Measurements from ENCODE around the gene ZC2HC1B. TPM values are rescaled to one million over a fixed set of nuclear protein-coding genes. Genes with fewer than 3 reads are reported as not detected.
"Not testable (repeated sequence)": the region's sequence is repeated elsewhere in the genome, so short reads cannot be mapped to it uniquely, and the experiment has no call there.

ZC2HC1B gene
- total and polyA plus RNA-seq, 11 donors: 0.25 TPM; not detected in 10

- H3K27ac ChIP-seq; H3K27me3 ChIP-seq; H3K4me1 ChIP-seq; intact Hi-C loops (cut with DNase I); H3K4me3 ChIP-seq; DNase-seq; ATAC-seq: not testable (repeated sequence)
- WGBS, 4 donors: 95 to 98% (median 96%) methylated on average over 6 of the region's 6 CpGs
- Histone ChIP-seq H3K36me3 (peaks cover 16 to 94% (median 86%) of the 10 kb centered on the region in 9 donors), H3K9me3 (peaks cover 0 to 46% (median 11%) of the 10 kb centered on the region in 12 donors)
These were observed 7.5 kb upstream of the ZC2HC1B start for GRCh38 chr6:143856762-143857161.

- TF ChIP-seq, protein P1, sequence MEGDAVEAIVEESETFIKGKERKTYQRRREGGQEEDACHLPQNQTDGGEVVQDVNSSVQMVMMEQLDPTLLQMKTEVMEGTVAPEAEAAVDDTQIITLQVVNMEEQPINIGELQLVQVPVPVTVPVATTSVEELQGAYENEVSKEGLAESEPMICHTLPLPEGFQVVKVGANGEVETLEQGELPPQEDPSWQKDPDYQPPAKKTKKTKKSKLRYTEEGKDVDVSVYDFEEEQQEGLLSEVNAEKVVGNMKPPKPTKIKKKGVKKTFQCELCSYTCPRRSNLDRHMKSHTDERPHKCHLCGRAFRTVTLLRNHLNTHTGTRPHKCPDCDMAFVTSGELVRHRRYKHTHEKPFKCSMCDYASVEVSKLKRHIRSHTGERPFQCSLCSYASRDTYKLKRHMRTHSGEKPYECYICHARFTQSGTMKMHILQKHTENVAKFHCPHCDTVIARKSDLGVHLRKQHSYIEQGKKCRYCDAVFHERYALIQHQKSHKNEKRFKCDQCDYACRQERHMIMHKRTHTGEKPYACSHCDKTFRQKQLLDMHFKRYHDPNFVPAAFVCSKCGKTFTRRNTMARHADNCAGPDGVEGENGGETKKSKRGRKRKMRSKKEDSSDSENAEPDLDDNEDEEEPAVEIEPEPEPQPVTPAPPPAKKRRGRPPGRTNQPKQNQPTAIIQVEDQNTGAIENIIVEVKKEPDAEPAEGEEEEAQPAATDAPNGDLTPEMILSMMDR (IDR thresholded peaks at IDR 0.05): no peak
- no peak for TF ChIP-seq POLR2A (IDR thresholded peaks at IDR 0.05)
- H3K4me1 ChIP-seq: no peaks in the 10 kb centered on the region
- H3K27ac ChIP-seq: no peak overlapping the region
- intact Hi-C loops (cut with DNase I): no loop called here
- DNase-seq: no peak
- WGBS, 4 donors: 95 to 98% (median 98%) methylated on average over 5 of the region's 5 CpGs
- H3K36me3 ChIP-seq: peaks cover 16 to 94% (median 86%) of the 10 kb centered on the region in 9 donors
- no peak overlapping the region for H3K4me3 ChIP-seq
- no peaks in the 10 kb centered on the region for H3K27me3 ChIP-seq
- ATAC-seq: no peak
- peaks cover 0 to 37% (median 9%) of the 10 kb centered on the region in 12 donors for H3K9me3 ChIP-seq
These were observed 6.6 kb upstream of the ZC2HC1B start for GRCh38 chr6:143857651-143858050.

GRCh38 chr6:143859891-143860660 lies 4.2 kb upstream of the ZC2HC1B start:
- Histone ChIP-seq H3K36me3 (peaks cover 16 to 100% (median 97%) of the 10 kb centered on the region in 9 donors), H3K4me3 (no peak overlapping the region), H3K27ac (no peak overlapping the region), H3K9me3 (peaks cover 0 to 20% (median 4%) of the 10 kb centered on the region in 12 donors), H3K27me3 (no peaks in the 10 kb centered on the region), H3K4me1 (no peaks in the 10 kb centered on the region)
- no peak for ATAC-seq
- DNase-seq: no peak
- WGBS, 4 donors: 95 to 98% (median 95%) methylated on average over 3 of the region's 3 CpGs
- TF ChIP-seq, protein P1 (IDR thresholded peaks at IDR 0.05): no peak
- no peak for TF ChIP-seq POLR2A (IDR thresholded peaks at IDR 0.05)
- intact Hi-C loops (cut with DNase I): no loop called here

DNA sequence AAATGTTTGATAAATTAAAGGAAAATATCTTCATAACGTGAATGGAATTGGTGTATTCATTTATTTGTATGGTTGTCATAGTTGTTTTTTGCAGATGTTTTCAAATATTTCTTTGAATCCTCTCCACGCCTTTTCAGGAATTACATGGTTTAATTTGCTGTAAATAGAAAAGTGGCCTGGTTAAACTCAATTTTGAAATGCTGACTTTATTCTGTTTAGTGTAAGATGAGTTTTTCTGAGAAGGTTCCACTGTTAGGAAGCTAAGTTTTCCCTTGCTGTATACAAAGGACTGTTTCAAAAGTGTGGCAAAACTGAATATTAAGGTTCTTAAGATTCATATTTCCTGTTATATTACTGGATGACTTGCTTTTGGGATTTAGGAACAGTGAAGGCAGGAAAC lies 503 bp upstream of the ZC2HC1B start:
- no peaks in the 10 kb centered on the region for H3K27me3 ChIP-seq
- no peak overlapping the region for H3K27ac ChIP-seq
- ATAC-seq: no peak
- no peak for DNase-seq
- intact Hi-C loops (cut with DNase I): no loop called here
- peaks cover 5 to 74% (median 74%) of the 10 kb centered on the region in 9 donors for H3K36me3 ChIP-seq
- TF ChIP-seq POLR2A (IDR thresholded peaks at IDR 0.05): no peak
- no peak overlapping the region for H3K4me3 ChIP-seq
- peaks cover 0 to 7% (median 0%) of the 10 kb centered on the region in 12 donors for H3K9me3 ChIP-seq
- 90 to 95% (median 93%) methylated on average over 2 of the region's 2 CpGs for WGBS, 4 donors
- no peaks in the 10 kb centered on the region for H3K4me1 ChIP-seq

DNA sequence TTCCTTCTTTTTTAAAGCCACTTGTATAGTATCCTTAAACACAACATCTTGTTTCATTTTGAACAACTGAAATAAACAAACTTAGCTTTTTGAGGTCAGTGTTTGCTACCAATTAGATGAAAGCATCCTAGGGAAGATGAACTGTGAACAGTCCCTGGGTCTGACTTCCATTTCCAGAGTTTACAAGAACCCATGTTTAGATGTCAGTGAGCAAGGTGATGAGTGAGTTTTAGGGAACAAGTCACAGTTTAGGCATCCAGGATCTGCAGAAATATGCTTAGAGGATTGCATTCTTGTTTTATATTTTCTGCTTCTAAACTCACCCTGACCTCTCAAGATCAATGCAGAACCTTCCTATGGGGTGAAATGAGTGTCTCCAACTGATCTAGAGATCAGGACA lies 3.0 kb downstream of the ZC2HC1B start:
- peaks cover 0 to 7% (median 0%) of the 10 kb centered on the region in 12 donors for H3K9me3 ChIP-seq
- H3K27me3 ChIP-seq: no peaks in the 10 kb centered on the region
- peaks cover 0 to 40% (median 39%) of the 10 kb centered on the region in 9 donors for H3K36me3 ChIP-seq
- ATAC-seq (no peak), DNase-seq (no peak)
- H3K27ac ChIP-seq: no peak overlapping the region
- intact Hi-C loops (cut with DNase I): no loop called here
- H3K4me1 ChIP-seq: peaks cover 0 to 6% (median 0%) of the 10 kb centered on the region in 12 donors
- TF ChIP-seq, protein P1 (IDR thresholded peaks at IDR 0.05): no peak
- no peak for TF ChIP-seq POLR2A (IDR thresholded peaks at IDR 0.05)
- H3K4me3 ChIP-seq: no peak overlapping the region

- H3K9me3 ChIP-seq; H3K27ac ChIP-seq; H3K27me3 ChIP-seq; H3K4me1 ChIP-seq; ATAC-seq; DNase-seq; intact Hi-C loops (cut with DNase I); H3K4me3 ChIP-seq: not testable (repeated sequence)
- H3K36me3 ChIP-seq: peaks cover 0 to 24% (median 23%) of the 10 kb centered on the region in 9 donors
- WGBS, 4 donors: 85 to 93% (median 92%) methylated on average over 3 of the region's 3 CpGs
These were observed 4.5 kb downstream of the ZC2HC1B start for GRCh38 chr6:143868808-143869207.

DNA sequence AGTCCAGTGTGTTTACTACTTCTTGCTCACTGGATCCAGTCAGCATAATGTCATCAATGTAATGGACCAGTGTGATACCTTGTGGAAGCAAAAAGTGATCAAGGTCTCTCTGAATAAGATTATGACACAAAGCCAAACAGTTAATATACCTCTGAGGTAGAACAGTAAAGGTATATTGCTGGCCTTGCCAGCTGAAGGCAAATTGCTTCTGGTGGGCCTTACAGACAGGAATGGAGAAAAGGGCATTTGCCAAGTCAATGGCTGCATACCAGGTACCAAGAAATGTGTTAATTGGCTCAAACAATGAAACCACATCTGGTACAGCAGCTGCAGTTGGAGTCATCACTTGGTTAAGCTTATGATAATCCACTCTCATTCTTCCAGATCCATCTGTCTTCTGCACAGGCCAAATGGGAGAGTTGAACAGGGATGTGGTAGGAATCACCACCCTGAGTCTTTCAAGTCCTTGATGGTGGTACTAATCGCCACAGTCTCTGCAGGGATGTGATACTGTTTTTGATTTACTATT lies 7.0 kb downstream of the ZC2HC1B start:
- H3K4me1 ChIP-seq; ATAC-seq; H3K27ac ChIP-seq; H3K4me3 ChIP-seq; H3K36me3 ChIP-seq; DNase-seq; H3K27me3 ChIP-seq; intact Hi-C loops (cut with DNase I): not testable (repeated sequence)
- 88 to 98% (median 94%) methylated on average over 1 of the region's 1 CpG for WGBS, 4 donors
- peaks cover 0 to 17% (median 0%) of the 10 kb centered on the region in 12 donors for H3K9me3 ChIP-seq
